ENCODE results near the gene CELA2A. TPM values are rescaled to one million over a fixed set of nuclear protein-coding genes. Genes with fewer than 3 reads are reported as not detected.
"Not testable (repeated sequence)": the region's sequence is repeated elsewhere in the genome, so short reads cannot be mapped to it uniquely, and the experiment has no call there.

CELA2A gene
- total RNA-seq, 1 donor from 2014 or later = not detected

DNA sequence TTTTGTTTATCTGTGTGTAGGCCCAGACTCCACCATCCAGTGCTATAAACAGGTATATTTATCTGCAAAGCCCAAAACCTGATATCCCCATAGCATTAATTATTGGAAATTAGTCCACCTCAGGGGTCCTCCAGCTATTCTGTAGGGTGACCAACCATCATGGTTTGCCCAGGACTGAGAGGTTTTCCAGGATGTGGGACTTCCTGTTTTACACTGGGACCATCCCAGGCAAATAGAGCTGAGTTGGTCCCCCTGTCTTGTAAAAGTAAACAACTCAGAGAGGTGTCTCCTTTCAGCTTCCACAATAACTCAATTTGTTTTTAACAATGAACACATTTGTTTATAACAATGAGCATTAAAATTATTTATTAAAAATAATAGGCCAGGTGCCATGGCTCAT, 11.6 kb downstream of the CELA2A start:
- H3K27ac Mint-ChIP-seq = no peak overlapping the region

DNA sequence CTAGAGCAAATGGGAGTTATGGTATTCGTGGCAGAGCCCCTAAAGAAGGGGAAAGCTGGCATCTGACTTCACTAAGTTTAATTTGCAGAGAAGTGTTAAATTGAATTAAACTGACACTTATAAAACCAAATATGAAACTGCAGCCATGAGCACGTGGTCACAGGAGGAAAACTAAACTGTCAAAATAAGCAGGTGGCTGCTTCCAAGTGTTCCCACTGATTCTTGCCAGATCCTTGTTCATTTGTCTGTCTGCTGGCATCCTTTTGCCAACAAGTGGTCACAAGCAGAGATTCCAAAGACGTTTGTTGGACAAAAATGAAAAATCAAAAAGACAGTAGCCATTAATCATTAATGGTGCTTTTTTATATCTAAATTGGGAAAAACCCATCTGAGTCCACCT, 12.8 kb downstream of the CELA2A start:
- H3K4me3 Mint-ChIP-seq (ENCODE audit: low read depth) = no peak overlapping the region
- H3K4me1 Mint-ChIP-seq (ENCODE audit: low read depth) = no peaks in the 10 kb centered on the region
- no peaks in the 10 kb centered on the region for H3K9me3 Mint-ChIP-seq
- H3K36me3 Mint-ChIP-seq (ENCODE audit: low read depth) = no peaks in the 10 kb centered on the region
- peaks cover 3% of the 10 kb centered on the region for H3K27me3 Mint-ChIP-seq (ENCODE audit: low read depth)
- no peak for DNase-seq (ENCODE audit: low spot score)
- no peak overlapping the region for H3K27ac Mint-ChIP-seq
- intact Hi-C loops (cut with micrococcal nuclease) = no loop called here

More for the DNA sequence above, 11.6 kb downstream of the CELA2A start:
- Mint-ChIP-seq H3K27me3 (ENCODE audit: low read depth) (peaks cover 3% of the 10 kb centered on the region), H3K9me3 (no peaks in the 10 kb centered on the region), H3K36me3 (ENCODE audit: low read depth) (no peaks in the 10 kb centered on the region), H3K4me3 (ENCODE audit: low read depth) (no peak overlapping the region), H3K4me1 (ENCODE audit: low read depth) (no peaks in the 10 kb centered on the region)
- intact Hi-C loops (cut with micrococcal nuclease) = no loop called here
- DNase-seq (ENCODE audit: low spot score) = no peak

DNA sequence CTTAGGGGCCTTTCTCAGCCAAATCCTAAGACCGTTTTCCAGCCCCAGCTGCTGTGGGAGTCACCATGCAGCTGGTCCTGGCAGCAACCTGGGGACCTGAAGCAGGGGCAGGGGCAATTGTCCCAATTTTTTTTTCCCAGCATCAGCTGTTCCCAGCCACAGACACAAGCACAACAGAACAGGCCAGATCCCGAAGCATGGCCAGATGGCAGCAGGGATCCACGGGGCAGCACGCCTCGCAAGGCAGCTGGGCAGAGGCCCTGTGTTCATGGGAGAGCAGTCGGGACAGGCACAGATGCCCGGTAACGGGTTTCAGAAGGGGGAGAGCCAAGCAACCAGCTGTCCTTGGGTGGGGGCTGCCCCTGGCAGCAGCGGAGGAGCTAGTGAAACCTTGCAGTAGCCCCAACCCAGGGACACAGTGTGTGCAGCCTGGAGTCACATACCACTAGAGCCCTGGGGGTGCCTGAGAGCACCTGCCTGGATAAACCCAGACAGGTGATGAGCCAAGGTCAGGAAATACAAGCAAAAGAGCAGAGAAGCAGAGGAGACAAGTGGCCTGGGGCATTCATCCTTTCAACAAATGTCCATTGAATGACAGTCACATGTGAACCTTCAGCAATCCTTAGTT, 13.4 kb downstream of the CELA2A start:
- H3K4me1 Mint-ChIP-seq (ENCODE audit: low read depth); intact Hi-C loops (cut with micrococcal nuclease); H3K27me3 Mint-ChIP-seq (ENCODE audit: low read depth); H3K27ac Mint-ChIP-seq; H3K36me3 Mint-ChIP-seq (ENCODE audit: low read depth); H3K4me3 Mint-ChIP-seq (ENCODE audit: low read depth); DNase-seq (ENCODE audit: low spot score); H3K9me3 Mint-ChIP-seq: not testable (repeated sequence)

DNA sequence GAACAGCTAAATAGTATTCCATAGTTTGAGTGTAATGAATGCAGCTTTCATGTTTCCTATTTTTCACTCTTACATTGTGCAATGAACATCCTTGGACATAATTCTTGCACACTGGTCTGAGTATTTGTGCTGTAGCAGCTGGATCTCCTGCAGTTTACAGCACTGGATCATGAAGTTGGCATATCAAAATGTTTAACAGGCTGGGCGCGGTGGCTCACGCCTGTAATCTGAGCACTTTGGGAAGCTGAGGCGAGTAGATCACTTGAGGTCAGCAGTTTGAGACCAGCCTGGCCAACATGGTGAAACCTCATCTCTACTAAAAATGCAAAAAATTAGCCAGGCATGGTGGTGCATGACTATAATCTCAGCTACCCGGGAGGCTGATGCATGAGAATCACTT, 14.5 kb downstream of the CELA2A start:
- H3K9me3 Mint-ChIP-seq; DNase-seq (ENCODE audit: low spot score); H3K27ac Mint-ChIP-seq; H3K4me3 Mint-ChIP-seq (ENCODE audit: low read depth); H3K4me1 Mint-ChIP-seq (ENCODE audit: low read depth); intact Hi-C loops (cut with micrococcal nuclease); H3K27me3 Mint-ChIP-seq (ENCODE audit: low read depth); H3K36me3 Mint-ChIP-seq (ENCODE audit: low read depth): not testable (repeated sequence)

DNA sequence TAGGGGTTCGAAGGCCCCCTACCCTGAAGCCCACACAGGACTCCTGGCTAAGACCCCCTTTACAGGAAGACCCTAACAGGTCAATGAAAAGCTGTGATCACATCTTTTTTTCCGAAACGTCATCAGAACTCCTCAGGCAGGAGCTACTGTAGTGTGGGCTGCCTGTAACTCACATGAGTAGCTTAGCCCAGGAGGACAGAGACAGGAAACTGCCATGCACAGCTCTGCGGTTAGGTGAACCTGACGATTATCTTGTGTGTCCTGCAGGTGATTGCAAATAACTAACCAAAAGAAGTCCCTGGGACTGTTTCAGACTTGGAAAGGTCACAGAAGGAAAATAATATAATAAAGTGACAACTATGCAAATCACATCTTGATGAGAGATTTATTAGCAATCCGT, 15.2 kb downstream of the CELA2A start:
- H3K4me3 Mint-ChIP-seq (ENCODE audit: low read depth); H3K4me1 Mint-ChIP-seq (ENCODE audit: low read depth); H3K36me3 Mint-ChIP-seq (ENCODE audit: low read depth); intact Hi-C loops (cut with micrococcal nuclease); H3K27ac Mint-ChIP-seq; H3K9me3 Mint-ChIP-seq; DNase-seq (ENCODE audit: low spot score); H3K27me3 Mint-ChIP-seq (ENCODE audit: low read depth): not testable (repeated sequence)

DNA sequence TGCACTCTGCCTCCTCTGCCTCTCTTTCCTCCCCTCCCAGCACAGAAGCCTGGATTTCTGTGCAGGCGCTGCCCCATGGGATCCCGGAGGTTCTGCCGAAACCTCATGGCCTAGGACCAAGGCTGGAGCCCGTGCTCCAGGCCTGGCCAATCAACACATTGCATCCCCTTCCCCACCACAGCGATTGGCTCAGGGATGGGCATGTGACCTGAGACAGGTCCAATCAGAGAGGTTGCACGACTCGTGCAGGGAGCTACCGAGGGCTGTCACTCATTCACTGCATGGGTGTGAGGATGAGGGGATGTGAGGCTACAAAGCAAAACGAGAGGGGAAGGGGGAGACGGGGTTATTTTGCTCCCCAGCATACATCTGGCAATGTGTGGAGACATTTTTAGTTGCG, 16.1 kb downstream of the CELA2A start:
- Mint-ChIP-seq H3K27ac (no peak overlapping the region), H3K4me1 (ENCODE audit: low read depth) (no peaks in the 10 kb centered on the region), H3K36me3 (ENCODE audit: low read depth) (no peaks in the 10 kb centered on the region), H3K27me3 (ENCODE audit: low read depth) (no peaks in the 10 kb centered on the region), H3K9me3 (no peaks in the 10 kb centered on the region), H3K4me3 (ENCODE audit: low read depth) (no peak overlapping the region)
- DNase-seq (ENCODE audit: low spot score) = no peak
- intact Hi-C loops (cut with micrococcal nuclease) = no loop called here

DNA sequence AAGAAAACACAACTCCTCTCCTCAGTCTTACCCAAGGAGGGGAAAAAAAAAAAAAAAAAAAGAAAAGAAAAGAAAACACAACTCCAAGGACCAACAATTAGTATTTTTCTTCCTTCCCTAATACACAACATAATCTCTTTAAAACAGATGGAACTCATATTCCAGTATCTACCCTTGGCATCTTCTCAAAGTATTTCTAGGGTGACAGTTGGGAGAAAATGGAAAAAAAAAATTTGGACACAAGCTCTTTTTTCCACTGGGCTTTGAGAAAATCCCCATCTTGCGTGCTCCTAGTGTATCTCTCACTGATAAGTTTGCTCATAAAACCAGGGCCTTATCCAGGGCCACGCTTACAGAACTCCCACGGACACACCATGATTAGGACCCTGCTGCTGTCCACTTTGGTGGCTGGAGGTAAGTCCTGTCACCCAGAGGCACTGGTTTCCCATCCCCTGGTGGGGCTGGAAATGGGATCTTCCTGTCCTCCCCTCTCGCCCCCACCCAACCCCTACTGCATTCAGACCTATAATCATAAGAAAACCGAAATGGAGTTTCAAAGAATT, 19.3 kb downstream of the CELA2A start, which contains the start of gene CELA2B:
Gene CELA2B (plus strand): TSS at position 353 of the 563 bp plus-strand sequence. CDS start 22 bp downstream, at position 375.
- H3K27me3 Mint-ChIP-seq (ENCODE audit: low read depth) = no peaks in the 10 kb centered on the region
- H3K36me3 Mint-ChIP-seq (ENCODE audit: low read depth) = no peaks in the 10 kb centered on the region
- no peaks in the 10 kb centered on the region for H3K4me1 Mint-ChIP-seq (ENCODE audit: low read depth)
- H3K27ac Mint-ChIP-seq = no peak within 1 kb of the TSS
- H3K9me3 Mint-ChIP-seq = no peaks in the 10 kb centered on the region
- DNase-seq (ENCODE audit: low spot score) = no peak
- H3K4me3 Mint-ChIP-seq (ENCODE audit: low read depth) = no peak within 1 kb of the TSS
- intact Hi-C loops (cut with micrococcal nuclease) = no loop called here

DNA sequence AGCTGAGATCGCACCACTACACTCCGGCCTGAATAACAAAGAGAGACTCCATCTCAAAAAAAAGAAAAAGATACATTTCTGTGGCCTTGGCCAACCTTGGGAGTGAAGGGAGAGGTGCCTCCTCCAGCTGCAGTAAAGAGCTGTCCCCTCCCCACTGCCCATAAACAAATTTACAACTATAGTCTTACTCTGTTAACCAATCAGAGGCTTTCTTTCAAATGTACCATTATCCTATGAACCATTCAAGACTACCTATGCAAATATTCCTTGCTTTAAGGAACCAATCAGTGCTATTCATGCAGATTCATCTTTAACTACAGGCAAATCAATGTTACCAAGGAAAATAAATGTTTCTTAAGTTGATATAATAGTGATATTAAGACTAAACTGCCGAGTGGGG, 20.4 kb downstream of the CELA2A start:
- DNase-seq (ENCODE audit: low spot score) = no peak
- H3K27me3 Mint-ChIP-seq (ENCODE audit: low read depth) = no peaks in the 10 kb centered on the region
- H3K27ac Mint-ChIP-seq = no peak overlapping the region
- intact Hi-C loops (cut with micrococcal nuclease) = no loop called here
- H3K36me3 Mint-ChIP-seq (ENCODE audit: low read depth) = no peaks in the 10 kb centered on the region
- no peaks in the 10 kb centered on the region for H3K9me3 Mint-ChIP-seq
- H3K4me1 Mint-ChIP-seq (ENCODE audit: low read depth) = no peaks in the 10 kb centered on the region
- no peak overlapping the region for H3K4me3 Mint-ChIP-seq (ENCODE audit: low read depth)

DNA sequence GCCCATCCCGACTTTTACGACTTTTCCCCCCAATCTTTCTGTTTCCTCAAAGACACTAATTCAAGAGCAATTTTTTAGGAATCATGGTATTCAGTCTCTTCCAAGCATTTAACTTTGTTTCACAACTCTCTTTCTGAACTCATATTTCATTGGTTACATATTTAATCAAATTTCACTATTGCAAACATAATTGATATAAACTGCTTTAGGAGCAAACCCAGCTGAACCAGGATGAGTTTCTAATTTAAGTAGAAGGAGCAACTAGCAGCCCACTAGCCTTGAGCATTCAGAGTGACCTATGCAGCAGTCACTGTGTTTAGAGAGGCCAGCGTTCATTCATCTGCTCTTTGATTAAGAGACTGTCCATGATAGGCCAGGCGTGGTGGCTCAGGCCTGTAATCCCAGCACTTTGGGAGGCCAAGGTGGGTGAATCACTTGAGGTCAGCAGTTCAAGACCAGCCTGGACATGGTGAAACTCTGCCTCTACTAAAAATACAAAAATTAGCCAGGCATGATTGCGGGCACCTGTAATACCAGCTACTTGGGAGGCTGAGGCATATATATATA, 21.2 kb downstream of the CELA2A start:
- Mint-ChIP-seq H3K36me3 (ENCODE audit: low read depth) (no peaks in the 10 kb centered on the region), H3K4me1 (ENCODE audit: low read depth) (no peaks in the 10 kb centered on the region), H3K9me3 (no peaks in the 10 kb centered on the region), H3K4me3 (ENCODE audit: low read depth) (no peak overlapping the region), H3K27ac (no peak overlapping the region), H3K27me3 (ENCODE audit: low read depth) (no peaks in the 10 kb centered on the region)
- no peak for DNase-seq (ENCODE audit: low spot score)
- intact Hi-C loops (cut with micrococcal nuclease) = no loop called here

DNA sequence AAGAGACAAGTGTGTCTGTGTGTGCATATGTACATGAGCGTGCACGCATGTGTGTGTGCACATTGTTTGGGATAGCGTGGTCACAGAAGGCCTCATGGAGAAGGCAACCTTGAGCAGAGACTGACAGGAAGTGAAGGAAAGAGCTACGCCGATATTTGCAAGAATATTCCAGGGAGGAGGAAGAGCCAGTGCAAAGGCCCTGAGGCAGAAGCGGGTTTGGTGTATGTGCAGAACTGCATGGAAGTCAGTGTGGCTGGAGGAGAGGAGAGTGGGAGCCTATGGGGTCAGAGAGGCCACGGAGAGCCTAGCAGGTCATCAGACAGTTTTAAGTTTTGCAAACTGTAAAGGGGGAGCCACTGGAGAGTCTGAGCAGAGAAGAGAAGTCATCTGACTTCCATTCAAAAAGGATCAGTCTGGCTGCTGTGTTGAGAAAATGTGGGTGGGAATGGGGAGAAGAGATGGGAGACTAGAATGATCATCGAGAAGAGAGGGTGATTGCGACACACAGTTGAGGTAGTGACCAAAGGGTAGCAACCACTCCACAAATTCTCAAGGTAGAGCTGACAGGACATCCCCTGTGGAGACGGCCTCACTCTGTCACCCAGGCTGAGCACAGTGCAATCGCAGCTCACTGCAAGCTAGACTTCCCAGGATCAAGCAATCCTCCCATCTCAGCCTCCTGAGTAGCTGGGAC, 23.3 kb downstream of the CELA2A start:
- intact Hi-C loops (cut with micrococcal nuclease) = no loop called here

DNA sequence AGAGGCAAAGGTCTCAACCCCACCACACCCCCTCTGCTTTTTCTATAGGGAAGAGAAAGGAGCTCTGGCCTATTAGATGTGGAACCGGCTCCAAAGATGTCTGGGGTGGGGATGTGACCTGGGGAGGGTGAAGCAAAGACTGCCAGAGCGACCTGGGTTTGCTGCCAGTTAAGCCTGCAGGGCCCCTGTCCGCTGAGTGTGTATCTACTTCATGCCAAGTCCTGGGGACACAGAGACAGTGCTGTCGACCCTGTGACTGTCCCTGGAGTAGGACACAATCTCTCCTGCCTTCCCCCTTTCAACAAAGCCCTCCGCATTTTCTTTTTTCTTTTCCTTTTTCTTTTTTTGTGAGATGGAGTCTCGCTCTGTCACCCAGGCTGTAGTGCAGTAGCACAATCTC, 25.9 kb downstream of the CELA2A start:
- DNase-seq (ENCODE audit: low spot score); H3K4me3 Mint-ChIP-seq (ENCODE audit: low read depth); H3K27ac Mint-ChIP-seq; H3K4me1 Mint-ChIP-seq (ENCODE audit: low read depth); H3K27me3 Mint-ChIP-seq (ENCODE audit: low read depth); H3K36me3 Mint-ChIP-seq (ENCODE audit: low read depth); H3K9me3 Mint-ChIP-seq; intact Hi-C loops (cut with micrococcal nuclease): not testable (repeated sequence)

More for the DNA sequence above, 23.3 kb downstream of the CELA2A start:
- H3K4me1 Mint-ChIP-seq (ENCODE audit: low read depth) = no peaks in the 10 kb centered on the region
- H3K27ac Mint-ChIP-seq = no peak overlapping the region
- H3K9me3 Mint-ChIP-seq = no peaks in the 10 kb centered on the region
- H3K36me3 Mint-ChIP-seq (ENCODE audit: low read depth) = no peaks in the 10 kb centered on the region
- H3K27me3 Mint-ChIP-seq (ENCODE audit: low read depth) = no peaks in the 10 kb centered on the region
- H3K4me3 Mint-ChIP-seq (ENCODE audit: low read depth) = no peak overlapping the region
- no peak for DNase-seq (ENCODE audit: low spot score)

DNA sequence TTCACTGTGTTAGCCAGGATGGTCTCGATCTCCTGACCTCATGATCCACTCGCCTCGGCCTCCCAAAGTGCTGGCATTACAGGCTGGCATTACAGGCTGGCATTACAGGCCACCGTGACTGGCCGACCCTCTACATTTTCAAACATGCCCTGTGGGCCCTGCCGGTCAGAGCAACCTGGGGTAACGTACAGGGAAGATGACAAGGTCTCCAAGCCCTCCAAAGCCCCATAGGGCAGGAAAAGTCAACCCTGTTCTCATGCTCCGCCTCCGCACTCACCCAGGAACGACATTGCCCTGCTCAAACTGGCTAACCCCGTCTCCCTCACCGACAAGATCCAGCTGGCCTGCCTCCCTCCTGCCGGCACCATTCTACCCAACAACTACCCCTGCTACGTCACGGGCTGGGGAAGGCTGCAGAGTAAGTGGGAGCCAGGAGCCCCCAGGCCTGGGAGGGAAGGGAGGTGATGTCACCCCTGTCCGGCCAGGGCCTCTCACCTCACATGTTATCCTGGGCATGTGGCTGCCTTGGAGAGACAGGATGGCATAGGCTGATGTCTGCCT, 26.5 kb downstream of the CELA2A start:
- H3K27ac Mint-ChIP-seq; H3K27me3 Mint-ChIP-seq (ENCODE audit: low read depth); DNase-seq (ENCODE audit: low spot score); intact Hi-C loops (cut with micrococcal nuclease); H3K4me3 Mint-ChIP-seq (ENCODE audit: low read depth); H3K9me3 Mint-ChIP-seq; H3K36me3 Mint-ChIP-seq (ENCODE audit: low read depth); H3K4me1 Mint-ChIP-seq (ENCODE audit: low read depth): not testable (repeated sequence)

DNA sequence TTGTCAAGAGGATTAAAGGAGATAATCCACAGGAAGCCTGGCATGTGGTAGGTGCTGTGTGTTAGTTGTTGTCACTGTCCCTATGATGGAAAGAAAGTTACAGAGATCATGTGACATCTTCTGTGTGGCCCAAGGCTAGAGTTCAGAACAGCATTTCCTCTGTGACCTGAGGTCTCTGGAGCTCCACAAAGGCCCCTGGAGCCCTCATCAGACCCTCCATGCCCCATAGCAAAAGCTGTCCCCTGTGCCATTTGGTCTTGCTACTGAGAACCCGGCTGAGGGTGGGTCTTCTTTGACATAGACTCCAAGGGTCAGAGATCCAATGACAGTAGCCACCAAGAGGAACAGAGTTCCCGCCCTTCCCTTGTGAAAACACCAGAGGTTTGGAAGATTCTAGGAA, 27.4 kb downstream of the CELA2A start:
- Mint-ChIP-seq H3K36me3 (ENCODE audit: low read depth) (peaks cover 9% of the 10 kb centered on the region), H3K9me3 (no peaks in the 10 kb centered on the region), H3K27me3 (ENCODE audit: low read depth) (no peaks in the 10 kb centered on the region), H3K27ac (no peak overlapping the region), H3K4me3 (ENCODE audit: low read depth) (no peak overlapping the region), H3K4me1 (ENCODE audit: low read depth) (no peaks in the 10 kb centered on the region)
- intact Hi-C loops (cut with micrococcal nuclease) = no loop called here
- no peak for DNase-seq (ENCODE audit: low spot score)

Data from activated T-helper 2 cell treated with anti-CD3 and anti-CD28 coated beads, Interferon-gamma antibody, Interleukin-2, Interleukin-4, amounts not matched to agents 10 μg/mL and 5 μg/mL and 100 μg/mL, durations not matched to agents 14 hours and 24 hours and 36 hours (primary cell).